Ishikawa (cell line): Measurements from ENCODE around the gene LINC01488.

ENCODE experiments used
- CEBPB ChIP-seq: IDR thresholded peaks from 2 replicates; pipeline ENCODE4 v1.6.1; 2012
- REST ChIP-seq: IDR thresholded peaks from 2 replicates; pipeline ENCODE4 v1.6.1; 2012; ENCODE audit warnings: low read depth, mild to moderate bottlenecking
- TAF1 ChIP-seq: IDR thresholded peaks from 2 replicates; pipeline ENCODE4 v1.6.1; 2012; ENCODE audit warnings: low read depth, mild to moderate bottlenecking
- TCF12 ChIP-seq: IDR thresholded peaks from 2 replicates; pipeline ENCODE4 v1.6.1; 2012; ENCODE audit warnings: low read depth
- TEAD4 ChIP-seq: IDR thresholded peaks from 2 replicates; pipeline ENCODE4 v1.6.1; 2012
- USF1 ChIP-seq: IDR thresholded peaks from 2 replicates; pipeline ENCODE4 v1.6.1; 2012
- YY1 ChIP-seq: IDR thresholded peaks from 2 replicates; pipeline ENCODE4 v1.6.1; 2012; ENCODE audit warnings: low read depth

DNA sequence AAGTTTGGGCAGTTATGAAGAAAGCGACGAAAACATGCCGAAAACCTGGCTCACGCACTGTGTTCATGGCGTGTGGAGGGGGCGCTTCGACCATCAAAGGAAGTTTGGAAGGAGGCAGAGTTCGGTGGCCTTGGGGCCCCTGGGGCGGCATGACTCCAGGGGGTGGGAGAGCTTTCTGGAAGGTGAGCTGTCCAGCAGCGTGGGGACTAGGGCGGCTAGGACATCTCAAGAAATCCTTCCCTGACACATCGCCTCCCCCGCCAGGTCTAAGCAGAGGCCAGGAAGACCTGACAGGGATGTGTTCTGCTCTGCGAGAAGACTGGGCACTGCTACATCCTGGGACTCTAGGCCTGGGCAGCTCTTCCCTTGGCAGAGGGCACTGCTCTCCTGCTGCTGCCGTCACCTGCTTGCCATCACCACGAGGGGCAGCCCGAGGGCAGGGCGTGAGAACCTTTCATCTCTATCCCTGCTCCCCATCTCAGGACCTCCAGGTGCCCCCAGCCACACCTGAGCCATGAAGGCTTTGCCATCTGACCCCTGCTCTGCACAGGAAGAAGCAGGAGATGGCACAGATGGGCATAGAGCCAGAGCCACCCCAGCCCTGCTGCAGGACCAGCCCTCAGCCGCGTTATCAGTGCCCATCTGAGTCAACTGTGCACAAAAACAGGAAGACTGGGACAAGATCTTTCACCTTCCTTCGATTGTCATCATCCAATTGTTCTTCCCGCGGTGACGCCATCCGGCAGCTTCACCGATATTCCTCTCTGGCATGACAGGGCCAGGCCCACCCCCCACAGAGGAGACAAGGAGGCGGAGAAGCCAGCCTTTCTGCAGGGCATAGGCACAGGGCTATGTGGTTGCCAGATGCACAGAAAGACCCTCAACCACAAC lies 12.7 kb downstream of the LINC01488 start:
- no peak for TF ChIP-seq YY1
- no peak for TF ChIP-seq TAF1
- no peak for TF ChIP-seq TEAD4
- TF ChIP-seq REST: no peak
- TF ChIP-seq TCF12: no peak
- no peak for TF ChIP-seq USF1
- TF ChIP-seq CEBPB: no peak
